ENCODE results near the gene ZNF32.

DNA sequence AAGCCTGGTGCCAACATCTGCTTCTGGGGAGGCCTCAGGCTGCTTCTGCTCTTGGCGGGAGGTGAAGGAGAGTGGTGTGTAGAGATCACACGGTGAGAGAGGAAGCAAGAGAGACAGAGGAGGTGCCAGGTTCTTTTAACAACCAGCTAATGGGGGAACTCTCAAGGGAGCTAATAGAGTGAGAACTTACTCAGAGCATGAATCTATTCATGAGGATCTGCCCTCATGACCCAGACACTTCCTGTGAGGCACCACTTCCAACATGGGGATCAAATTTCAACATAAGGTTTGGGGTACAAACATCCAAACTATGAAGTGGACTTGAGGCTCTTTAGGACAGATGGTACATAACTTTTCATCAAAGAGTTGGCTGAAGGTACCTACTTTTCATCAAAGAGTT lies 5.1 kb upstream of the ZNF32 start:
- no peak for TF ChIP-seq EZH2 (IDR thresholded peaks at IDR 0.05; ENCODE audit: insufficient read depth, low read length)
- TF ChIP-seq, protein P1, sequence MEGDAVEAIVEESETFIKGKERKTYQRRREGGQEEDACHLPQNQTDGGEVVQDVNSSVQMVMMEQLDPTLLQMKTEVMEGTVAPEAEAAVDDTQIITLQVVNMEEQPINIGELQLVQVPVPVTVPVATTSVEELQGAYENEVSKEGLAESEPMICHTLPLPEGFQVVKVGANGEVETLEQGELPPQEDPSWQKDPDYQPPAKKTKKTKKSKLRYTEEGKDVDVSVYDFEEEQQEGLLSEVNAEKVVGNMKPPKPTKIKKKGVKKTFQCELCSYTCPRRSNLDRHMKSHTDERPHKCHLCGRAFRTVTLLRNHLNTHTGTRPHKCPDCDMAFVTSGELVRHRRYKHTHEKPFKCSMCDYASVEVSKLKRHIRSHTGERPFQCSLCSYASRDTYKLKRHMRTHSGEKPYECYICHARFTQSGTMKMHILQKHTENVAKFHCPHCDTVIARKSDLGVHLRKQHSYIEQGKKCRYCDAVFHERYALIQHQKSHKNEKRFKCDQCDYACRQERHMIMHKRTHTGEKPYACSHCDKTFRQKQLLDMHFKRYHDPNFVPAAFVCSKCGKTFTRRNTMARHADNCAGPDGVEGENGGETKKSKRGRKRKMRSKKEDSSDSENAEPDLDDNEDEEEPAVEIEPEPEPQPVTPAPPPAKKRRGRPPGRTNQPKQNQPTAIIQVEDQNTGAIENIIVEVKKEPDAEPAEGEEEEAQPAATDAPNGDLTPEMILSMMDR (IDR thresholded peaks at IDR 0.05; ENCODE audit: insufficient read depth, low read depth, low read length): no peak

Data from astrocyte (in vitro differentiated cells and primary cell).